Osteoblast (primary cell): ENCODE data around the gene OR2J1. TPM values are rescaled to one million over a fixed set of nuclear protein-coding genes. Genes with fewer than 3 reads are reported as not detected.
A peak's percentile ranks its signal among the peaks of the same experiment; 100 is the strongest.

Experiments
- DNase-seq: peaks from one replicate; pipeline ENCODE4 v3.0.0; 2011; ENCODE audit warnings: low spot score, mixed read lengths; ENCODE audit not compliant: insufficient read length; ENCODE audit errors: missing footprints
- H2AFZ ChIP-seq: 2 replicates; pipeline ENCODE4 v1.6.0; 2011; ENCODE audit warnings: mild to moderate bottlenecking, low read length
- H3K27ac ChIP-seq: 2 replicates; pipeline ENCODE4 v1.5.1; 2011; ENCODE audit warnings: mild to moderate bottlenecking, low read depth, low read length, moderate library complexity
- H3K27me3 ChIP-seq: 2 replicates; pipeline ENCODE4 v1.6.0; 2012; ENCODE audit warnings: mild to moderate bottlenecking, control low read depth, inconsistent platforms, low read length, moderate library complexity; ENCODE audit not compliant: insufficient read depth
- H3K36me3 ChIP-seq: 2 replicates; pipeline ENCODE4 v1.5.1; 2011; ENCODE audit warnings: mild to moderate bottlenecking, low read length, control low read depth, moderate library complexity; ENCODE audit not compliant: insufficient read depth
- H3K4me1 ChIP-seq: 2 replicates; pipeline ENCODE4 v1.5.1; 2011; ENCODE audit warnings: mild to moderate bottlenecking, low read length, control low read depth, moderate library complexity; ENCODE audit not compliant: insufficient read depth
- H3K4me2 ChIP-seq: 2 replicates; pipeline ENCODE4 v1.6.0; 2011; ENCODE audit warnings: mild to moderate bottlenecking, low read length; ENCODE audit not compliant: insufficient read depth
- H3K4me3 ChIP-seq: fragments of 200-600 bp; sonication (generic); 3 replicates; pipeline ENCODE4 v1.5.1; 2012; ENCODE audit warnings: mild to moderate bottlenecking, low read length, inconsistent platforms; ENCODE audit not compliant: insufficient read depth
- H3K79me2 ChIP-seq: 2 replicates; pipeline ENCODE4 v1.6.0; 2012; ENCODE audit warnings: mild to moderate bottlenecking, low read length, control low read depth, inconsistent platforms; ENCODE audit not compliant: insufficient read depth
- H3K9me3 ChIP-seq: 2 replicates; pipeline ENCODE4 v1.5.1; 2011; ENCODE audit warnings: low read depth, low read length, control low read depth
- H4K20me1 ChIP-seq: 2 replicates; pipeline ENCODE4 v1.6.0; 2012; ENCODE audit warnings: mild to moderate bottlenecking, low read length, control low read depth; ENCODE audit not compliant: insufficient read depth
- CTCF ChIP-seq: IDR thresholded peaks from 2 replicates; pipeline ENCODE4 v1.5.1; 2011; ENCODE audit warnings: mild to moderate bottlenecking, low read depth, low read length, moderate library complexity; ENCODE audit errors: extremely low read depth
- total RNA-seq: library from RNA; depleted of rRNA; stranded (reverse); fragments of >200 nt; gene quantifications from 2 replicates; pipeline ENCODE4 v1.2.3, GENCODE V29; 2012

OR2J1 gene
- total RNA-seq: not detected in 2 replicates

- Histone ChIP-seq H4K20me1 (no peaks in the 10 kb centered on the region), H3K79me2 (no peaks in the 10 kb centered on the region), H3K4me1 (no peaks in the 10 kb centered on the region), H3K36me3 (no peaks in the 10 kb centered on the region), H3K4me2 (no peak within 1 kb of the TSS), H3K9me3 (no peaks in the 10 kb centered on the region), H2AFZ (no peak within 1 kb of the TSS), H3K27ac (no peak within 1 kb of the TSS), H3K4me3 (no peak within 1 kb of the TSS), H3K27me3 (no peaks in the 10 kb centered on the region)
- no peak for DNase-seq
- no peak for TF ChIP-seq CTCF
Observed at GRCh38 chr6:29099190-29099589, at the start of gene OR2J1. OR2J1 (plus strand) TSS chr6:29099490; CDS start chr6:29100943, 1,453 bp downstream.

- Histone ChIP-seq H3K9me3 (no peaks in the 10 kb centered on the region), H3K4me1 (no peaks in the 10 kb centered on the region), H3K79me2 (no peaks in the 10 kb centered on the region), H3K4me2 (no peak overlapping the region), H3K4me3 (no peak overlapping the region), H3K27me3 (no peaks in the 10 kb centered on the region), H4K20me1 (no peaks in the 10 kb centered on the region), H3K36me3 (no peaks in the 10 kb centered on the region), H2AFZ (no peak overlapping the region), H3K27ac (no peak overlapping the region)
- DNase-seq: no peak
- TF ChIP-seq CTCF: no peak
Observed at GRCh38 chr6:29051680-29052079, 47.6 kb upstream of the OR2J1 start.

DNA sequence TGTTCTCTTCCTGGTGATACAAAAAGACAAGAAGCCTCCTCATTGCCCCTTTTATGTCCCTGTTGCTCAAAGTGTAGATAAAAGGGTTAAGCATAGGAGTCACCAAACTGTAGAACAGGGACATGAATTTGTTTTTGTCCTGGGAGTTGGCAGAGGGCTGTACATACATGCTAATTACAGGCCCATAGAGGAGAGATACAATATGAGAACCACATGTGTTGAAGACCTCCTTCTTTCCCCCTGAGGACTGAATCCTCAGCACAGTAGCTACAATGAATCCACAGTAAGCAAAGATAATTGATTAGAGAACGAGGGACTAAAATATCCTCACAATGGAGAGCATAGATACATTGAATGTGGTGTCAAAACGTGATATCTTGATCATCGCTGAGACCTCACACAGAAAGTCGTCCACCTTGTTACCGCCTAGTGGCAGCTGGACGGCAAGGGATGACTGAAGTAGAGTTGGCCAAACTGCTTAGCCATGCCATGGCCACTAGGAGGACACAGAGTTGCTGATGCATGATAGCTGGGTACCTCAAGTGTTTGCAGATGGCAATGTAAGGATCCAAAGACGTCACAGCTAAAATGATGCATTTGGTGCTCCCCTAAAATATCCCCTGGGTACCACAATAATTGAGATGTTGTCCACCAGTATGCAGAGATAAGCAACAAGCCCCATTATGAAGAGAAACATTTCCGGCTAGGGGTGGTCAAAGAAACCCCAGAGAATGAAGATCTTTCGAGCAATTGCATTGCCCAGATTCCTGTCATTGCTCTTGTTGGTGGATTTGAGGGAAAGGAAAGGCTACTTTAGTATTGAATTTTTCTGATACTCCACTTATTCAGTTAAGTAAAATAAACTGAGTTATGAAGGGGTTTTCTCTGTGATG lies 27.2 kb upstream of the OR2J1 start:
- no peak overlapping the region for H3K4me3 ChIP-seq
- no peaks in the 10 kb centered on the region for H4K20me1 ChIP-seq
- no peaks in the 10 kb centered on the region for H3K27me3 ChIP-seq
- DNase-seq: peak; percentile 50
- no peaks in the 10 kb centered on the region for H3K4me1 ChIP-seq
- H3K9me3 ChIP-seq: no peaks in the 10 kb centered on the region
- H2AFZ ChIP-seq: no peak overlapping the region
- no peak overlapping the region for H3K4me2 ChIP-seq
- no peaks in the 10 kb centered on the region for H3K36me3 ChIP-seq
- H3K79me2 ChIP-seq: no peaks in the 10 kb centered on the region
- H3K27ac ChIP-seq: no peak overlapping the region
- TF ChIP-seq CTCF: peak; percentile 52

GRCh38 chr6:29079203-29079602 lies 20.1 kb upstream of the OR2J1 start:
- Histone ChIP-seq H3K27me3 (no peaks in the 10 kb centered on the region), H4K20me1 (no peaks in the 10 kb centered on the region), H3K9me3 (no peaks in the 10 kb centered on the region), H3K4me3 (no peak overlapping the region), H3K27ac (no peak overlapping the region), H3K79me2 (no peaks in the 10 kb centered on the region), H3K4me1 (no peaks in the 10 kb centered on the region), H3K36me3 (no peaks in the 10 kb centered on the region), H3K4me2 (no peak overlapping the region), H2AFZ (no peak overlapping the region)
- TF ChIP-seq CTCF: no peak
- DNase-seq: no peak
